HepG2 (cell line): Measurements from ENCODE around the gene ANKMY2. TPM values are rescaled to one million over a fixed set of nuclear protein-coding genes. Genes with fewer than 3 reads are reported as not detected.

Experiments used
- ATAC-seq: fragments of 200-7000 bp; cut with Tn5 transposase; 3 replicates; pipeline ENCODE4 v1.9.1; 2020; ENCODE audit warnings: mild to moderate bottlenecking, moderate library complexity
- BruUV-seq: library from RNA; stranded (reverse); fragments of 400-500 nt; replicated peaks from 2 replicates; lab custom pipeline; 2021; lab: Mats Ljungman, UMichigan
- CTCF ChIA-PET: fragments of 300-600 bp; formaldehyde crosslinking; extraction: SDS; loops from one replicate; lab custom pipeline; 2021; ENCODE audit warnings: low total read pairs, inconsistent platforms, low intra/inter-chr PET ratio; lab: Yijun Ruan, JAX
- POLR2A ChIA-PET: fragments of 350-600 bp; sonication (Branson Sonifier 250); formaldehyde crosslinking; loops from one replicate; lab custom pipeline; 2020; ENCODE audit warnings: antibody characterized with exemption, inconsistent platforms; lab: Yijun Ruan, JAX
- DNase-seq: peaks from one replicate; pipeline ENCODE4 v3.0.0-alpha.2; 2015; ENCODE audit warnings: low spot score
- FAIRE-seq: peaks from 3 replicates; lab custom pipeline; 2011; peaks lifted over from hg19 to GRCh38; lab: Jason Lieb, UNC
- H2AFZ ChIP-seq: one replicate; pipeline ENCODE4 v1.6.1; 2011; ENCODE audit warnings: low read length, inconsistent platforms
- H3K27ac ChIP-seq: fragments of 300-600 bp; 3 replicates; pipeline ENCODE4 v1.8.0; 2011; ENCODE audit warnings: mixed run types, mild to moderate bottlenecking, mixed read lengths, low read length, inconsistent platforms; ENCODE audit not compliant: insufficient read depth; ENCODE audit errors: extremely low read length
- H3K27me3 ChIP-seq, 2 experiments: fragments of 200-600 bp in 1 of 2; 2 replicates in 1 of 2; 3 replicates in 1 of 2; pipeline versions ENCODE4 v1.6.0 to v1.8.0; 2011; ENCODE audit warnings: low read length in 2 of 2, mild to moderate bottlenecking in 2 of 2, moderate library complexity in 2 of 2, inconsistent platforms in 1 of 2; ENCODE audit not compliant: insufficient read depth in 2 of 2, control insufficient read depth in 1 of 2
- H3K36me3 ChIP-seq, 2 experiments: fragments of 200-600 bp in 1 of 2; replicated peaks in 1 of 2; 2 replicates in 1 of 2; 3 replicates in 1 of 2; pipeline versions ENCODE4 v1.5.1 to v1.8.0; 2011; ENCODE audit warnings: low read length in 2 of 2, inconsistent platforms in 1 of 2; ENCODE audit not compliant: insufficient read depth in 2 of 2, control insufficient read depth in 1 of 2
- H3K4me1 ChIP-seq: 2 replicates; pipeline ENCODE4 v1.5.1; 2012; ENCODE audit warnings: low read length, inconsistent platforms; ENCODE audit not compliant: insufficient read depth
- H3K4me2 ChIP-seq: 2 replicates; pipeline ENCODE4 v1.6.0; 2011; ENCODE audit warnings: low read depth, low read length, inconsistent platforms
- H3K4me3 ChIP-seq, 3 experiments: fragments of 200-600 bp in 1 of 3; sonication (generic), shearing (Covaris generic) in 1 of 3; replicated peaks in 1 of 3; 2 replicates each; pipeline ENCODE4 v1.5.1; 2011 to 2016; ENCODE audit warnings: low read length in 3 of 3, inconsistent platforms in 2 of 3, low read depth in 2 of 3, mild to moderate bottlenecking in 2 of 3, control low read depth in 1 of 3, mixed read lengths in 1 of 3; ENCODE audit not compliant: insufficient read depth in 1 of 3
- H3K79me2 ChIP-seq: one replicate; pipeline ENCODE4 v1.6.1; 2011; ENCODE audit warnings: low read length, inconsistent platforms; ENCODE audit not compliant: insufficient read depth
- H3K9ac ChIP-seq: 2 replicates; pipeline ENCODE4 v1.6.0; 2011; ENCODE audit warnings: mild to moderate bottlenecking, low read depth, low read length, inconsistent platforms; ENCODE audit not compliant: insufficient read depth
- H3K9me3 ChIP-seq: 2 replicates; pipeline ENCODE4 v1.5.1; 2012; ENCODE audit warnings: mild to moderate bottlenecking, low read length
- H4K20me1 ChIP-seq: 2 replicates; pipeline ENCODE4 v1.6.0; 2011; ENCODE audit warnings: inconsistent platforms, mild to moderate bottlenecking, low read length, moderate library complexity; ENCODE audit not compliant: insufficient read depth
- ARNT ChIP-seq: fragments of 450-650 bp; IDR thresholded peaks from 2 replicates; pipeline ENCODE4 v1.6.1; 2017
- ARNTL ChIP-seq: sonication (generic); formaldehyde crosslinking; IDR thresholded peaks from 2 replicates; pipeline ENCODE4 v1.4.0; 2020; ENCODE audit warnings: mild to moderate bottlenecking, missing genetic modification reagents
- CC2D1A ChIP-seq: sonication (generic); formaldehyde crosslinking; IDR thresholded peaks from 2 replicates; pipeline ENCODE4 v1.8.1; 2023; ENCODE audit warnings: mild to moderate bottlenecking, missing genetic modification reagents
- CENPX ChIP-seq: sonication (generic); formaldehyde crosslinking; IDR thresholded peaks from 2 replicates; pipeline ENCODE4 v1.9.0; 2021; ENCODE audit warnings: mild to moderate bottlenecking, missing genetic modification reagents, moderate library complexity
- DR1 ChIP-seq: sonication (generic); formaldehyde crosslinking; IDR thresholded peaks from 2 replicates; pipeline ENCODE4 v1.8.0; 2021; ENCODE audit warnings: mild to moderate bottlenecking, missing genetic modification reagents, inconsistent platforms
- HES4 ChIP-seq: sonication (generic); formaldehyde crosslinking; IDR thresholded peaks from 2 replicates; pipeline ENCODE4 v1.9.0; 2021; ENCODE audit warnings: mild to moderate bottlenecking, missing genetic modification reagents, borderline replicate concordance
- MZF1 ChIP-seq: sonication (generic); formaldehyde crosslinking; IDR thresholded peaks from 2 replicates; pipeline ENCODE4 v1.8.1; 2023; ENCODE audit warnings: mild to moderate bottlenecking, missing genetic modification reagents, borderline replicate concordance
- NCOA1 ChIP-seq: sonication (generic); formaldehyde crosslinking; IDR thresholded peaks from 2 replicates; pipeline ENCODE4 v1.9.0; 2021; ENCODE audit warnings: missing genetic modification reagents
- RFXANK ChIP-seq: IDR thresholded peaks from 2 replicates; pipeline ENCODE4 v1.6.1; 2016
- SMARCC2 ChIP-seq: fragments of 450-650 bp; IDR thresholded peaks from 2 replicates; pipeline ENCODE4 v1.6.1; 2017; ENCODE audit warnings: antibody characterized with exemption, mild to moderate bottlenecking
- TOE1 ChIP-seq: sonication (generic); formaldehyde crosslinking; IDR thresholded peaks from 2 replicates; pipeline ENCODE4 v1.4.0; 2020; ENCODE audit warnings: mild to moderate bottlenecking, missing genetic modification reagents
- ZKSCAN8 ChIP-seq: IDR thresholded peaks from 2 replicates; pipeline ENCODE4 v1.6.1; 2016; ENCODE audit warnings: borderline replicate concordance, missing genetic modification reagents, missing compliant biosample characterization
- ZNF253 ChIP-seq: sonication (generic); formaldehyde crosslinking; IDR thresholded peaks from 2 replicates; pipeline ENCODE4 v1.8.0; 2022; ENCODE audit warnings: mild to moderate bottlenecking, missing genetic modification reagents, borderline replicate concordance
- ZNF354B ChIP-seq: sonication (generic); formaldehyde crosslinking; IDR thresholded peaks from 2 replicates; pipeline ENCODE4 v1.8.0; 2022; ENCODE audit warnings: mild to moderate bottlenecking, missing genetic modification reagents
- ZNF460 ChIP-seq: sonication (generic); formaldehyde crosslinking; IDR thresholded peaks from 2 replicates; pipeline ENCODE4 v1.5.1; 2020; ENCODE audit warnings: missing genetic modification reagents, mild to moderate bottlenecking, borderline replicate concordance
- ZNF549 ChIP-seq: sonication (generic); formaldehyde crosslinking; IDR thresholded peaks from 2 replicates; pipeline ENCODE4 v1.5.0; 2020; ENCODE audit warnings: missing genetic modification reagents
- ZNF572 ChIP-seq: sonication (generic); formaldehyde crosslinking; IDR thresholded peaks from 2 replicates; pipeline ENCODE4 v1.5.1; 2020; ENCODE audit warnings: mild to moderate bottlenecking, missing genetic modification reagents
- ZNF780A ChIP-seq: sonication (generic); formaldehyde crosslinking; IDR thresholded peaks from 2 replicates; pipeline ENCODE4 v1.8.0; 2022; ENCODE audit warnings: mild to moderate bottlenecking, missing genetic modification reagents, moderate library complexity
- WGBS: methylation state at CpG from one replicate; pipeline ENCODE4 v1.1.6; 2017; ENCODE audit warnings: low lambda C conversion rate; 5-methylcytosine and 5-hydroxymethylcytosine counted together
- in situ Hi-C: cut with HindIII; loops from 2 replicates; pipeline ENCODE4 v1.10.0; 2017; ENCODE audit warnings: low pct_unique_long_range_greater_than_20kb; ENCODE audit not compliant: extremely low pct_ligation_motif_present
- intact Hi-C: fragments of 100-400 bp; cut with micrococcal nuclease; formaldehyde crosslinking; loops from one replicate; pipeline ENCODE4 v1.10.0; 2022; ENCODE audit not compliant: unreplicated experiment
- polyA plus RNA-seq, 8 experiments: library from polyadenylated mRNA; depleted of rRNA in 3 of 8; stranded (reverse) in 7 of 8; unstranded in 1 of 8; fragments of >200 nt; fragmentation: Illumina TruSeq in 4 of 8; extraction: Trizol in 4 of 8; gene quantifications; 2 replicates each; pipeline versions ENCODE4 v1.2.1 to v1.2.3, GENCODE V29; 2011 to 2016; ENCODE audit warnings: low read depth in 4 of 8, missing spikeins in 1 of 8, mixed read lengths in 1 of 8; ENCODE audit not compliant: insufficient read depth in 1 of 8
- total RNA-seq, 5 experiments: library from RNA; depleted of rRNA; stranded (reverse); fragments of >200 nt; fragmentation: Illumina TruSeq; extraction: Trizol; gene quantifications; 2 replicates each; pipeline ENCODE4 v1.2.3, GENCODE V29; 2016; ENCODE audit warnings: low read depth in 1 of 5
- TF ChIP-seq, protein P1 (sequence below): sonication (generic); formaldehyde crosslinking; conservative IDR thresholded peaks from 2 replicates; pipeline ENCODE4 v1.4.0; 2020; ENCODE audit warnings: missing genetic modification reagents
- TF ChIP-seq, protein P2 (sequence below): sonication (generic); formaldehyde crosslinking; IDR thresholded peaks from 2 replicates; pipeline ENCODE4 v1.5.0; 2020; ENCODE audit warnings: mild to moderate bottlenecking, missing genetic modification reagents
- TF ChIP-seq, protein P3 (sequence below): sonication (generic); formaldehyde crosslinking; IDR thresholded peaks from 2 replicates; pipeline ENCODE4 v1.8.1; 2023; ENCODE audit warnings: mild to moderate bottlenecking, missing genetic modification reagents, borderline replicate concordance
- TF ChIP-seq, protein P4 (sequence below): sonication (generic); formaldehyde crosslinking; IDR thresholded peaks from 2 replicates; pipeline ENCODE4 v1.5.1; 2020; ENCODE audit warnings: mild to moderate bottlenecking, missing genetic modification reagents, borderline replicate concordance

Gene ANKMY2
- total and polyA plus RNA-seq, 2 of the 13 experiments (the other 11 are each of a cell fraction or from before 2014, with no cell fraction given): 12.2 to 21.6 TPM

DNA sequence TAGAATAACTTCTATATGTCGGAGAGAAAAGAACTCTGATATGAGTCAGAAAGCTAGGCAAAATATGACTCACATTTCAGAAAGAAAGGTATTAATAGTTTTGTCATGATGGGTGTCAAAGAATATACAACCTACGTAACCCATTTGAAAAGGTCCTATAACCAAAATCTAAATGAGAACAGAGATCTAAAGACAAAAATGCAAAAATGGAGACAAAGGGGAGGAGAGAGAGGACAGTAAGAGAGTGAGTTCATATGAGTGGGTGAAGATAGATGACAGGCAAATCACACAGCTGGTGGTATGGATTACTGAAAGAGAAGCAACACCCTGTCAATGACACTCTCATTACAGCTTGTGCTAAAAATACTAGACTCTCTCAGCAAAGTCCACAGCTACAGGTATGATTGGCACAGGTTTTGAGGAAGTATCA, 25.6 kb downstream of the ANKMY2 start (continued):
- TF ChIP-seq, protein P1, sequence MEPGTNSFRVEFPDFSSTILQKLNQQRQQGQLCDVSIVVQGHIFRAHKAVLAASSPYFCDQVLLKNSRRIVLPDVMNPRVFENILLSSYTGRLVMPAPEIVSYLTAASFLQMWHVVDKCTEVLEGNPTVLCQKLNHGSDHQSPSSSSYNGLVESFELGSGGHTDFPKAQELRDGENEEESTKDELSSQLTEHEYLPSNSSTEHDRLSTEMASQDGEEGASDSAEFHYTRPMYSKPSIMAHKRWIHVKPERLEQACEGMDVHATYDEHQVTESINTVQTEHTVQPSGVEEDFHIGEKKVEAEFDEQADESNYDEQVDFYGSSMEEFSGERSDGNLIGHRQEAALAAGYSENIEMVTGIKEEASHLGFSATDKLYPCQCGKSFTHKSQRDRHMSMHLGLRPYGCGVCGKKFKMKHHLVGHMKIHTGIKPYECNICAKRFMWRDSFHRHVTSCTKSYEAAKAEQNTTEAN: no peak
- TF ChIP-seq, protein P2, sequence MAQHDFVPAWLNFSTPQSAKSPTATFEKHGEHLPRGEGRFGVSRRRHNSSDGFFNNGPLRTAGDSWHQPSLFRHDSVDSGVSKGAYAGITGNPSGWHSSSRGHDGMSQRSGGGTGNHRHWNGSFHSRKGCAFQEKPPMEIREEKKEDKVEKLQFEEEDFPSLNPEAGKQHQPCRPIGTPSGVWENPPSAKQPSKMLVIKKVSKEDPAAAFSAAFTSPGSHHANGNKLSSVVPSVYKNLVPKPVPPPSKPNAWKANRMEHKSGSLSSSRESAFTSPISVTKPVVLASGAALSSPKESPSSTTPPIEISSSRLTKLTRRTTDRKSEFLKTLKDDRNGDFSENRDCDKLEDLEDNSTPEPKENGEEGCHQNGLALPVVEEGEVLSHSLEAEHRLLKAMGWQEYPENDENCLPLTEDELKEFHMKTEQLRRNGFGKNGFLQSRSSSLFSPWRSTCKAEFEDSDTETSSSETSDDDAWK (CRISPR knock-in tag): no peak
- TF ChIP-seq ZNF253 (CRISPR knock-in tag) (no peak), ZNF780A (CRISPR knock-in tag) (no peak), ZNF460 (CRISPR knock-in tag) (no peak), ZNF549 (CRISPR knock-in tag) (no peak), ARNT (no peak)

DNA sequence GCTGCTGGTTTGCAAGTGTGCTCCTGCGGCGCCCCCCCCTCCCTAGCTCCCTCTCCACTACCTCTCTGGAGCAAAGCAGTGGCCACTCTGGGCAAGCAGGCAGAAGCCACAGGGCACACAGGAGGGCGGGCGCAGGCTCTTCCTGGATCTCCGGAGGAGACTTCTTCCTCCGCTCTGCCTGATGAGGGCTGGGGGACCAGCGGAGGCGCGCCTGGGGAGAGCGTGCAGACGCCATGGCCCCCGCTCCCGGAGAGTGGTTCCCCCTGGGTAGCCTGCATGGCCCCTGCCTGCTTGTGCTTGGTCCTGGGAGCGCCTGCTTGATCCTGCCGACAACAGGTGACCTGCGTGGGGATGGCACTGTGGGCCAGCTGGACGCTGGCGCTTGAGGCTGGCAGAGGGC, 29.0 kb downstream of the ANKMY2 start:
- BruUV-seq: no TSS peak
- no peak for DNase-seq
- Histone ChIP-seq H3K9me3 (no peaks in the 10 kb centered on the region), H3K9ac (no peak overlapping the region), H3K27ac (no peak overlapping the region), H3K4me3 (no peak overlapping the region), H3K27me3 (no peaks in the 10 kb centered on the region), H3K36me3 (peaks cover 3 to 25% of the 10 kb centered on the region in 2 experiments; a peak in 4 of 5 replicates), H3K4me2 (no peak overlapping the region), H3K4me1 (no peaks in the 10 kb centered on the region), H2AFZ (no peak overlapping the region), H4K20me1 (no peaks in the 10 kb centered on the region), H3K79me2 (no peaks in the 10 kb centered on the region)
- no peak for ATAC-seq
- POLR2A ChIA-PET: no interaction called here
- 89% methylated on average over 13 of the region's 18 CpGs for WGBS
- in situ Hi-C loops (no loop called here), intact Hi-C loops (no loop called here)
- CTCF ChIA-PET: no interaction called here
- FAIRE-seq: no peak
- TF ChIP-seq MZF1 (CRISPR knock-in tag) (no peak), RFXANK (CRISPR knock-in tag) (no peak), HES4 (CRISPR knock-in tag) (no peak), NCOA1 (CRISPR knock-in tag) (no peak), ZKSCAN8 (CRISPR knock-in tag) (no peak), SMARCC2 (no peak), ZNF572 (CRISPR knock-in tag) (no peak), ZNF354B (no peak), DR1 (CRISPR knock-in tag) (no peak), TOE1 (CRISPR knock-in tag) (no peak), CENPX (CRISPR knock-in tag) (no peak), ARNTL (no peak), CC2D1A (CRISPR knock-in tag) (no peak)
- TF ChIP-seq, protein P3, sequence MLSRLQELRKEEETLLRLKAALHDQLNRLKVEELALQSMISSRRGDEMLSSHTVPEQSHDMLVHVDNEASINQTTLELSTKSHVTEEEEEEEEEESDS (CRISPR knock-in tag): no peak
- TF ChIP-seq, protein P4, sequence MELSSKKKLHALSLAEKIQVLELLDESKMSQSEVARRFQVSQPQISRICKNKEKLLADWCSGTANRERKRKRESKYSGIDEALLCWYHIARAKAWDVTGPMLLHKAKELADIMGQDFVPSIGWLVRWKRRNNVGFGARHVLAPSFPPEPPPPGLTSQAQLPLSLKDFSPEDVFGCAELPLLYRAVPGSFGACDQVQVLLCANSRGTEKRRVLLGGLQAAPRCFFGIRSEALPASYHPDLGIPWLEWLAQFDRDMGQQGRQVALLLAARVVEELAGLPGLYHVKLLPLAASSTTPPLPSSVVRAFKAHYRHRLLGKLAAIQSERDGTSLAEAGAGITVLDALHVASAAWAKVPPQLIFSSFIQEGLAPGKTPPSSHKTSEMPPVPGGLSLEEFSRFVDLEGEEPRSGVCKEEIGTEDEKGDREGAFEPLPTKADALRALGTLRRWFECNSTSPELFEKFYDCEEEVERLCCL (CRISPR knock-in tag): no peak
